K562 (cell line): ENCODE data around the gene NR2F6. TPM values are rescaled to one million over a fixed set of nuclear protein-coding genes. Genes with fewer than 3 reads are reported as not detected.

Experiments used
- ATF1 ChIP-seq, 2 experiments: fragments of 450-650 bp in 1 of 2; IDR thresholded peaks; 2 replicates each; pipeline ENCODE4 v1.6.1; 2016; ENCODE audit warnings: missing compliant biosample characterization in 1 of 2, missing genetic modification characterization in 1 of 2
- CBX3 ChIP-seq, 2 experiments: IDR thresholded peaks; 1 replicate in 1 of 2; 2 replicates in 1 of 2; pipeline ENCODE4 v1.6.1; 2012; ENCODE audit warnings: inconsistent platforms in 2 of 2, low read length in 2 of 2, borderline replicate concordance in 1 of 2, control low read depth in 1 of 2
- CREB1 ChIP-seq, 2 experiments: sonication (generic) in 1 of 2; formaldehyde crosslinking in 1 of 2; IDR thresholded peaks; 2 replicates each; pipeline versions ENCODE4 v1.6.1 to v1.8.0; 2012 to 2022; ENCODE audit warnings: inconsistent platforms in 1 of 2, mild to moderate bottlenecking in 1 of 2, missing genetic modification reagents in 1 of 2, moderate library complexity in 1 of 2
- E2F6 ChIP-seq, 2 experiments: IDR thresholded peaks; 2 replicates each; pipeline ENCODE4 v1.6.1; 2011; ENCODE audit warnings: borderline replicate concordance in 1 of 2, control low read depth in 1 of 2, low read depth in 1 of 2, low read length in 1 of 2, mild to moderate bottlenecking in 1 of 2, mixed read lengths in 1 of 2, moderate library complexity in 1 of 2; ENCODE audit not compliant: insufficient read depth in 1 of 2, insufficient read length in 1 of 2, poor library complexity in 1 of 2, severe bottlenecking in 1 of 2; ENCODE audit errors: extremely low read depth in 1 of 2
- ILK ChIP-seq: fragments of 450-650 bp; IDR thresholded peaks from 2 replicates; pipeline ENCODE4 v1.6.1; 2016; ENCODE audit warnings: missing genetic modification characterization, low read depth, mild to moderate bottlenecking, missing compliant biosample characterization, moderate library complexity, borderline replicate concordance
- MECOM ChIP-seq: fragments of 250-450 bp; sonication (Bioruptor Pico); IDR thresholded peaks from 2 replicates; pipeline ENCODE4 v1.8.0; 2022; ENCODE audit warnings: inconsistent platforms
- MYC ChIP-seq, 2 experiments: fragments of 250-450 bp in 1 of 2; sonication (Bioruptor Pico) in 1 of 2; IDR thresholded peaks; 2 replicates each; pipeline versions ENCODE4 v1.5.1 to v1.6.1; 2012 to 2021; ENCODE audit warnings: low read depth in 2 of 2, borderline replicate concordance in 1 of 2, improper control_type of control experiment in 1 of 2, low read length in 1 of 2, mild to moderate bottlenecking in 1 of 2, moderate library complexity in 1 of 2
- POLR2G ChIP-seq: fragments of 200-400 bp; formaldehyde crosslinking; IDR thresholded peaks from 2 replicates; pipeline ENCODE4 v1.6.1; 2017; ENCODE audit warnings: low read depth, mild to moderate bottlenecking, antibody characterized with exemption, low read length, moderate library complexity
- RCOR1 ChIP-seq, 2 experiments: IDR thresholded peaks; 2 replicates each; pipeline ENCODE4 v1.6.1; 2012; ENCODE audit warnings: low read depth in 2 of 2, low read length in 2 of 2, borderline replicate concordance in 1 of 2, improper control_type of control experiment in 1 of 2
- REST ChIP-seq, 2 experiments: fragments of 450-650 bp; formaldehyde crosslinking in 1 of 2; IDR thresholded peaks; 2 replicates each; pipeline versions ENCODE4 v1.4.0 to v1.6.1; 2014 to 2020; ENCODE audit warnings: mild to moderate bottlenecking in 2 of 2, borderline replicate concordance in 1 of 2, low read depth in 1 of 2
- SRF ChIP-seq, 2 experiments: fragments of 250-450, 450-650 bp in 1 of 2; sonication (Bioruptor Pico) in 1 of 2; sonication (generic) in 1 of 2; formaldehyde crosslinking; IDR thresholded peaks; 2 replicates each; pipeline versions ENCODE4 v1.5.0 to v1.5.1; 2020 to 2022; ENCODE audit warnings: mild to moderate bottlenecking in 1 of 2, missing genetic modification reagents in 1 of 2
- TCF7 ChIP-seq: sonication (generic); IDR thresholded peaks from 2 replicates; pipeline ENCODE4 v1.6.1; 2016; ENCODE audit warnings: antibody characterized with exemption, borderline replicate concordance
- XRCC5 ChIP-seq: fragments of 200-400 bp; formaldehyde crosslinking; IDR thresholded peaks from 2 replicates; pipeline ENCODE4 v1.6.1; 2017; ENCODE audit warnings: low read depth, mild to moderate bottlenecking, low read length
- ZC3H8 ChIP-seq: fragments of 450-650 bp; IDR thresholded peaks from 2 replicates; pipeline ENCODE4 v1.6.1; 2017
- polyA plus RNA-seq, 8 experiments: library from polyadenylated mRNA; depleted of rRNA in 4 of 8; stranded (reverse) in 5 of 8; unstranded in 3 of 8; fragments of >200 nt; fragmentation: Nextera tagmentation in 2 of 8; fragmentation: Illumina TruSeq in 1 of 8; extraction: Ambion mirVana in 2 of 8; extraction: Trizol in 1 of 8; gene quantifications; 2 replicates each; pipeline versions ENCODE4 v1.2.1 to v1.2.3, GENCODE V29; 2011 to 2014; ENCODE audit warnings: inconsistent platforms in 1 of 8, missing spikeins in 1 of 8
- total RNA-seq, 7 experiments: library from RNA; depleted of rRNA in 6 of 7; stranded (reverse); fragments of >200 nt in 6 of 7; fragmentation: Illumina TruSeq in 2 of 7; extraction: Trizol in 2 of 7; gene quantifications; 2 replicates each; pipeline versions ENCODE4 v1.2.1 to v1.2.3, GENCODE V29; 2011 to 2021; ENCODE audit warnings: low replicate concordance in 1 of 7
- TF ChIP-seq, protein P1 (sequence below): fragments of 200-800 bp; sonication (Bioruptor generic); IDR thresholded peaks from 2 replicates; pipeline ENCODE4 v1.6.1; 2017; ENCODE audit warnings: missing genetic modification characterization, missing compliant biosample characterization

Gene NR2F6
- total and polyA plus RNA-seq, 9 of the 15 experiments (the other 6 are each of a cell fraction or from before 2014, with no cell fraction given), result 0.76 to 97.5 (median 18.8) TPM

- peak; percentile 56 to 60 for TF ChIP-seq E2F6 (IDR thresholded peaks at IDR 0.05; ENCODE audit: borderline replicate concordance in 1 of 2, extremely low read depth in 1 of 2, insufficient read depth in 1 of 2, insufficient read length in 1 of 2, low read depth in 1 of 2, low read length in 1 of 2, poor library complexity in 1 of 2, severe bottlenecking in 1 of 2)
- TF ChIP-seq ATF1 (CRISPR knock-in tag; IDR thresholded peaks at IDR 0.05), result no peak
- TF ChIP-seq ATF1 (tag; IDR thresholded peaks at IDR 0.05), result peak; percentile 63
- no peak; a peak in 1 of 4 replicates for TF ChIP-seq SRF (CRISPR knock-in tag; IDR thresholded peaks at IDR 0.05)
- no peak for TF ChIP-seq MECOM
- TF ChIP-seq, protein P1, sequence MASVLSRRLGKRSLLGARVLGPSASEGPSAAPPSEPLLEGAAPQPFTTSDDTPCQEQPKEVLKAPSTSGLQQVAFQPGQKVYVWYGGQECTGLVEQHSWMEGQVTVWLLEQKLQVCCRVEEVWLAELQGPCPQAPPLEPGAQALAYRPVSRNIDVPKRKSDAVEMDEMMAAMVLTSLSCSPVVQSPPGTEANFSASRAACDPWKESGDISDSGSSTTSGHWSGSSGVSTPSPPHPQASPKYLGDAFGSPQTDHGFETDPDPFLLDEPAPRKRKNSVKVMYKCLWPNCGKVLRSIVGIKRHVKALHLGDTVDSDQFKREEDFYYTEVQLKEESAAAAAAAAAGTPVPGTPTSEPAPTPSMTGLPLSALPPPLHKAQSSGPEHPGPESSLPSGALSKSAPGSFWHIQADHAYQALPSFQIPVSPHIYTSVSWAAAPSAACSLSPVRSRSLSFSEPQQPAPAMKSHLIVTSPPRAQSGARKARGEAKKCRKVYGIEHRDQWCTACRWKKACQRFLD (CRISPR knock-in tag), result no peak
- peak in 1 of 2 experiments; percentile 30; a peak in 1 of 3 replicates for TF ChIP-seq CBX3 (IDR thresholded peaks at IDR 0.05; ENCODE audit: borderline replicate concordance in 1 of 2, low read length in 2 of 2)
- TF ChIP-seq ILK, result no peak
- peak; percentile 80 for TF ChIP-seq MYC (IDR thresholded peaks at IDR 0.05; ENCODE audit: low read depth, low read length)
- TF ChIP-seq MYC (CRISPR knock-in tag; IDR thresholded peaks at IDR 0.05; ENCODE audit: borderline replicate concordance, low read depth), result no peak
- 0 out of 2 replicates have a peak, but pooled peaks have one; percentile 76 for TF ChIP-seq ZC3H8
- peak; percentile 34 to 92; a peak in 3 of 4 replicates for TF ChIP-seq RCOR1 (IDR thresholded peaks at IDR 0.05; ENCODE audit: borderline replicate concordance in 1 of 2, low read depth in 2 of 2, low read length in 2 of 2)
- TF ChIP-seq XRCC5, result peak; percentile 97
- peak; percentile 39; the same call in 1 of the 2 replicates for TF ChIP-seq POLR2G
- TF ChIP-seq TCF7, result no peak
- peak; percentile 61; the same call in 1 of the 2 replicates for TF ChIP-seq CREB1 (IDR thresholded peaks at IDR 0.05)
- peak; percentile 78 for TF ChIP-seq CREB1 (CRISPR knock-in tag; IDR thresholded peaks at IDR 0.05)
- peak; percentile 77 for TF ChIP-seq REST (IDR thresholded peaks at IDR 0.05; ENCODE audit: borderline replicate concordance)
- no peak for TF ChIP-seq REST (CRISPR knock-in tag; IDR thresholded peaks at IDR 0.05; ENCODE audit: low read depth)
Measured at GRCh38 chr19:17260842-17261325, 15.2 kb upstream of the NR2F6 start (continued).
